Skin epidermis (tissue), 12 donors: ENCODE measurements around the gene ECEL1.

ENCODE experiments used
- H3K27ac ChIP-seq, 21 experiments: fragments of 200-600 bp; sonication (generic) in 11 of 21; one replicate each; pipeline ENCODE4 v1.5.0; 2020; ENCODE audit warnings: mild to moderate bottlenecking in 3 of 21, inconsistent platforms in 2 of 21, moderate library complexity in 2 of 21
- H3K4me3 ChIP-seq, 7 experiments: fragments of 200-600 bp; sonication (generic) in 2 of 7; one replicate each; pipeline ENCODE4 v1.5.0; 2020; ENCODE audit warnings: inconsistent platforms in 2 of 7, mild to moderate bottlenecking in 2 of 7, moderate library complexity in 1 of 7

ECEL1 gene

DNA sequence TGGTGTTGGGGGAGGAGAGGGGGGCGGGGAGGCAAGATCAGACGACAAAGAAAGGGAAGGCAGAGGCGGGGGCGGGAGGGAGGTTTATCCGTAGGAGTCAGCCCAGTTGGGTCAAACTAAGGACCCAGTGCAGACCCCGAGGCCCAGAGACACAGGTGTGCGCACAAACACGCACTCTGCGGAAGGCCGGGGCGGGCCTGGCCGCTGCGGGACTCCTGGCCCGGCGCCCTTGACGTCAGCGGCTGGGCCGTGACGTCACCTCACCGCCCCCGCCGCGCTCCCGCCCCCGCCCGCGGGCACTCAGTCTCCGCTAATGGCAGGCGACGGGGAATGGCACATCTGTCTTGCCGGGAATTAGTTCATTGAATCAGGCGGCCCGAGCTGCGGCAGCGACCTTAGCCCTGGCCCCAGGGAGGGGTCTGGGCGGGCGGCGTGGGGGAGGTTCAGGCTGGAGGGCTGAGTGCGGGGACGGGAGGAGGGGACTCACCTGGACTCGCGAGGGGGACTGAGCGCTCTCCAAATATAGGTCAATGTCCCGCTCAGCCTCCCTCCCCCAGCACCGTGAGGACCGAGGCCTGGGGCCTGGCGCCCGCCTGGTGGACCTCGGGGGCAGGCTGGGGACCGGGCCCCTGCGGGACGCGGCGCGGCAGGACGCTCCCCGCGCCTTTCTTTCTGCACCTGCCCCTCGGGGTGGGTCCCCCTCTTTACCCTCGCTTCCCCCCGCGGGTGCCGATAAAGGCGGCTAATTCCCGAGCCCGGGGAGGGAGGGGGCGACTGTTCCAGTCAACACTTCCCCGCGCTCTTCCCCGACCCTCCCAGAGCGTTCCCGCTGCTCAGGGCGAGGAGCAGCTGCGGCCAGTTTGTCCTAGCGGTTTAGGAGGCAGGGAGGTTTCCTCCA, 15.5 kb upstream of the ECEL1 start:
- Histone ChIP-seq H3K27ac (peak overlapping the region in 4 of 21 experiments; percentile 2 to 43 (median 20)), H3K4me3 (peak overlapping the region; percentile 2 to 25 (median 7))

DNA sequence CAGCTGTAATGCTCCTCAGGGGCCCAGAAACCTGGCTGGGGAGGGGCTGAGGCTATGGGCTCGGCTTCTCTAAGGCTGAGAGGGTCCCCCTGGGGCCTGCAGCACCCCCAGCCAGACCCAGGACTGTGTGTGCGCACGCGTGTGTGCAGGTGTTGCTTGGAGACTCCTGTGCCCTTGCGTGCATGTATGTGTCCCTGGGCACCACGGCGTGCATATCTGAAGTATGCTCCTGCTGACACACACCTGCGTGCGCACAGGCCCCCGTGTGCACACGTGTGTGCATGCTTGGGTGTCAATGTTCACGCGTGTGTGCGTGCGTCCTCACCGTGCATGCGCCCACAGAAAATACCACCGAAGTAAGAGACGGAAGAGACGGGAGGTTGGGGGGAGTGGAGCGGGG, 14.9 kb upstream of the ECEL1 start:
- H3K4me3 ChIP-seq, result peak overlapping the region in 1 of 7 experiments; percentile 2

DNA sequence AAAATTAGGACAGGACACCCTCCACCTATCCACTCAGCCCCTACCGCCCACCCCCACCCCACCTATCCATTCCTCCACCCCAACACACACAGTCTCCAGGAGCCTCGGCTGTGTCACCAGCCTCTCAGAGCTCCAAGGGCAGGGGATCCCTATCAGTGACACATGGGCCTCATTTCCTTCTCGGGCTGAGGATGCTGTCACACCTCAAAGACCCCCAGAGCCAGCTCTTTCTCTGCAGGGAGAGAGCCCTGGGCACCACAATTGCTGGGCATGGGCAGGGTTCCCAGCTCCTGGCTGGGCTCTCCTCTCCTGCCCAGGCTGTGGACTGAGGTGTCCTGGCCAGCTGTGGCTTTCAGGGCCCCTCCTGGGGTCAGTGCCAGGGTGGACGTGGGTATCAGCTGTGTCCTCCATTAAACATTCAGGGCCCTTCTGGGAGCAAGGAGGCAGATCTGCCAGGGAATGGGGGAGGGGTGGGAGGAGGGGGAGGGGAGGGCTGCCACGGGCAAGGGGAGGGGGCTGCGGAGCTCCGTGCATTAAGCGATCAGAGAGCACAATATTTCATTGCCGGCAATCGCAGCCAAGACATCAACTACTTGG, 14.3 kb upstream of the ECEL1 start:
- H3K27ac ChIP-seq, result no peak overlapping the region
- no peak overlapping the region for H3K4me3 ChIP-seq

More for the DNA sequence above, 14.9 kb upstream of the ECEL1 start:
- H3K27ac ChIP-seq, result no peak overlapping the region

DNA sequence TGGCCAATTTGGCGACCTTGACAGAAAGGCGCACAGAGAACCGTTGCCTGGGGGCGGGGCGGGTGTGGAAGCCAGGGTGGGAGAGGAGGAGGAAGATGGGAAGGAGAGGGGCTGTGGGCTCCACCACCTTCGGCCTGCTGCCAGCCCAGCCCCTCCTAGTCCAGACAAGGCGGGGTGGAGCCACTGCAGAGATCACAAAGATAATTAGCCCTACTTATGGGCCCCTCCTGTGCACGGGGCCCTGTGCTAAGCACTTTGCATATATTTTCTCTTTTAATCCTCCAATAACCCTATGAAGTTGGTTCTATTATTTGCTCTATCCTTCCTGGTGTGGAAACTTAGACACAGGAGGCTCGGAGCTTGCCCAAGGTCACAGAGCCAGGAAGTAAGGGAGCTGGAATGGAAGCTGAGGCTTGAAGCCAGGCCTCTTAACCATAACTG, 13.7 kb upstream of the ECEL1 start:
- H3K4me3 ChIP-seq, result no peak overlapping the region

DNA sequence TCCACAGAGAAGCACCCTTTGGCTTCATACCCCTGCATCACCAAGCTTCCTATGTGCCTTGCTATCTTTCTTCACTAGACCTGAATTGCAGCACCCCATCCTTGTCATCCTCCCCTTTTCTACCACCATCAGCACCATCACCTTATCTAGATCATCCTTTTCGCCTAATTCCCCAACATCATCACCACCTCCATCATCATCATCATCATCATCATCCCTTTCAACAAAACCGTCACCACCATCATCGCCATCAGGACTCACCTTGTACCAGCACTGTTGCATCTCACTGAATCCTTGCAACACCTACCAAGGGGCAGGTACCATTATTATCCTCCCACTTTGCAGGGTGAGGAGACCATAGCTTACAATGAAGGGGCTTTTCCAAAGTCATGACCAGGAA, 10.8 kb upstream of the ECEL1 start:
- Histone ChIP-seq H3K4me3 (no peak overlapping the region), H3K27ac (no peak overlapping the region)

More for the DNA sequence above, 13.7 kb upstream of the ECEL1 start:
- H3K27ac ChIP-seq, result no peak overlapping the region

DNA sequence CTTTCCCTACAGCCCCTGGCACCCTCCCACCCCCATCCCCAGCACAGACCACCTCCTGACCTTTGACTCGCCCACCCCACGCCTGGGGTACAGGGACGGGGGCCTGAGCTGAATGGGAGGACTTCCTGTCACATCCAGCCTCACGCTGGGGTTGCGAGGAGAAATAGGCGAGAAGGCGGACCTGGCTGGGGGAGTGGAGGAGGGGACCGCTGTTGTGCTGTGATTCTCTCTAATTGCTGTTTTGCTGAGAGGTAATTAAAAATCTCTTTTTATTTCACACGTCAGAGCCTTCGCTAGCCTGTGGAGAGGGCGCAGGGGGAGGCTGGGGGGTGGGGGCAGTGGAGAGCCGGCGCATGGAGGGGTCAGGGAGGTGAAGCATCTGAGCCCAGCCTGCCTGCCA, 9.7 kb upstream of the ECEL1 start:
- Histone ChIP-seq H3K27ac (no peak overlapping the region), H3K4me3 (no peak overlapping the region)

DNA sequence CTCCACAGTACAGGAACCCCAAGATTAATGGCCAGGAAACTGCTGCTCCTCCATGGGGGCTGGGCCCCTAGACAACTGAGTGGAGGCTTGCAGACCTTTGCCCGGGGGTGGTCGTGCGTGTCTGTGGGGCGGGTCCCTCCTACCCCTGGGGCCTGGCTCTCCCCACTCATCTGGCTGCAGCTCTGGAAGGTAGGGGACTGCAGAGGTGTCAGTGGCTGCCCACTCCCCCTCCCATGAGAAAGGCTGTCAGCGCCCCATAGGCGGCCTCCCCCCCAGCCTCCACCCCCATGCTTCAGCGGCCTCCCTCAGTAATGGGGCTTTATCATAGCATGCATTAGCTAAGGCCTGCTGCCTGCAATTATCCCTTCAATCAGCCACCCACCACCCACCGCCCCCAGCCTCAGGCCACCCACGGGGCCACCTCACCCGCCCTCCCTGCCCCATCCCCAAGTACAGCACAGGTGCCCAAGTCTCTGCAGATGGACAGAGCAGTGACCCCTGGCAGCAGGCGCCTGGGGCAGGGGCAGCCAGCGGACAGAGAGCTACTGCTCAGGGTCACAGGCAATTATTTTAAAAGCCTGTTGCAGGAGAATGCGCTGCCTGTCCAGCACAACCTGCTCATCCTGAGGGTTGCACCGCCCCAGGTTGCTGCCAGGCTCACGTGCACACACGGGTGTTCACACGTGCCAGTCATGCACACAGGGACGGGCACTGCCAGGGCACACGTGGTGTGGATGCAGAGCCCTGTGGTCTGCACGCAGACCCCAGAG, 9.1 kb upstream of the ECEL1 start:
- H3K27ac ChIP-seq, result no peak overlapping the region
- H3K4me3 ChIP-seq, result no peak overlapping the region

DNA sequence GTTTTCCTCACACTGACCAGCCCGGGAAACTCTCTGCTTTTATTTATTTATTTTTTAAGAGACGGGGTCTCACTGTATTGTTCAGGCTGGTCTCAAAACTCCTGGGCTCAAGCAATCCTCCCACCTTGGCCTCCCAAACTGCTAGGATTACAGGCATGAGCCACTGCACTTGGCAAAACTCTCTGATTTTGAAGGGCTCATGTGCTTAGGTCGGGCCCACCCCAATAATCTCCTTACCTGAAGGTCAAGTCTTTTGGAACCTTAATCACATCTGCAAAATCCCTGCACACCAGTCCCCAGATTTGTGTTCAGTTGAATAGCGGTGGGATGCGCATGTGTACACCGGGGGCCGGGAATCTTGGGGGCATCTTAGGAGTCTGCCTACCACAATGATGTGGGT, 7.7 kb upstream of the ECEL1 start:
- Histone ChIP-seq H3K4me3 (no peak overlapping the region), H3K27ac (no peak overlapping the region)

DNA sequence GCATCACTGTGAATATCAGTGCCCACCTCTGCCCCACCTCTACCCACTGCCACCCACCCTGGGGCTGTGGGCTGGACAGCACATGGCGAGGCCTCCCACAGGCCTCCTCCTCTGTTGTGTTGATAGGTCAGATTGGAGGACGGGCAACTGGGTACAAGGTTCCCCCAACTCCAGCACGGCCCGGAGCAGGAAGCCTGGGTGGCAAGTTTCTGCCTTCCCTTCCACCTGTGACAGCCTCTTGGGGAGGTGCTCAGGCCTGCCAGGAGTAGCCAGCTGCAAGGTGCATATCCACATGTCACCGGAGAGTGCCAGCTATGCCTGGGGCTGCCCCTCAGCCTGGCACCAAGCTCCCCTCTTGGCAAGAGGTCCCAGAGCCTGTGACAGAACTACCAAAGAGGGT, 6.9 kb upstream of the ECEL1 start:
- no peak overlapping the region for H3K27ac ChIP-seq
- no peak overlapping the region for H3K4me3 ChIP-seq

DNA sequence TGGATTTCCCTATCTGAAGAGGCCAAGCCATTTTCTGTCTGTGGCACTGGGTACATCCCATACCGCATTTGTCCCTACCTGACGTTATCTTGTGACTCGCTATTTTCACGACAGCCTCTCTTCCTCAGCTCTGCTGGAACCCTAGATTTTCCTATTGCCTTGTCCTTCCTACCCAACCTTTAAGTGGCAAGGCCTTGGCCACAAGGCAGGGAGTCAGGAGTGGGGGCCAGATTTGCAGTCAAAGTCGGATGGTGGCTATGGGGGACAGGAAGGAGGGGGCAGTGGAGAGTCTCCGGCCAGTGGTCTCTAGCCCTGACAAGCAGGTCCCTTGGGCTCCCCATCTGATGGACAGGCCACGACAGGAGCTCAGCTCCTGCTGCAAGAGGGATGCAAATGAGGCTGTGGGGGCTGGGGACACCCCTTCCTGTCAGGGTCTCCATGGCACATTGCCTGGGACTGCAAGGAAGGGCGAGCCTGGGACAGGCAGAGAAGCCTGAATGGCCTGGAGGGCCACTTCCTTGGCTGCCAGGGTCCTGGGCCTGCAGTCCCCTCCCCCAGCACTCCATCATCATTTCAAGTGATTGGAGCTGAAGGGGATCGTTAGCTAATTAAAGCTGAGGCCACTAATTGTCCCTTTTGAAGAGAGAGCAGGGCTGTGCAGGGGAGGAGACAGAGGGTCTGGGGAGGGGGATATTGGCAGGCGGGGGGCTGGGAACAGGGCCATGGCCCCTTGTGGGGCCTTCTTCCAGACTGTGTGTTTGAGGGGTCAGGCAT, 6.3 kb upstream of the ECEL1 start:
- no peak overlapping the region for H3K4me3 ChIP-seq
- H3K27ac ChIP-seq, result no peak overlapping the region

DNA sequence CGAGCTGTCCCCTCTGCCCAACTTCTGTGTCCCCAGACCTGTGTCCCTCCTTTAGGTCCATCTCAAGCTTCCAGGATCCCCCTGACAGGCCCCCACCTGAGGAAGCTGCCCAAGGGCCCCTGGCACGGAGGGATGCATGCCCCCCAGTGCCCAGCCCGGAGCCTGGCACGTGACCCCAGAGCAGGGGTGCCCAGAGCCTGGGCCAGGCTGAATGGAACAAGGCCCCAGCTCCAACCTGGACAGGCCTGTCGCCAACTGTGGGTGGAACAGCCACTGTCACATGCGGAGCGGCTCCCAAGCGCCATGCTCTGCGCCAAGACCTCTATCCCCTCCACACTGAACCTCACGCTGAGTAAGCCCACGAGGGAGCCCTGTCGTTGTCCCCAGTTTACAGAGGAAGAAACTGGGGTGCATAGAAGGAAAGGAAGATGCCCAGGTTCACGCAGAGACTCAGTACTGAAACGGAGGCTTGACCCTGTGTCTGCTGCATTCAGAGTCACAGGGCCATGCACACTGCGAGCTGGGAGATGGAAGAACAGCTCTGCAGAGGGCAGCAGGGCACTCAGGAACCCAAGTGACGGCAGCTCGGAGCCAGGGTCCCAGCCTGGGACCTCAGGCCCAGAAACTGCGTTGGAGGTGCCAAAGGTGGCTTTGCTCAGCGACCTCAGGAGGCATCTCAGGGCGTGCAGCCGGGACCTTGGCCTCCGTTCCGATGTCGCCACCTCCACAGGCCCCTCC, 5.5 kb upstream of the ECEL1 start:
- no peak overlapping the region for H3K27ac ChIP-seq
- no peak overlapping the region for H3K4me3 ChIP-seq

DNA sequence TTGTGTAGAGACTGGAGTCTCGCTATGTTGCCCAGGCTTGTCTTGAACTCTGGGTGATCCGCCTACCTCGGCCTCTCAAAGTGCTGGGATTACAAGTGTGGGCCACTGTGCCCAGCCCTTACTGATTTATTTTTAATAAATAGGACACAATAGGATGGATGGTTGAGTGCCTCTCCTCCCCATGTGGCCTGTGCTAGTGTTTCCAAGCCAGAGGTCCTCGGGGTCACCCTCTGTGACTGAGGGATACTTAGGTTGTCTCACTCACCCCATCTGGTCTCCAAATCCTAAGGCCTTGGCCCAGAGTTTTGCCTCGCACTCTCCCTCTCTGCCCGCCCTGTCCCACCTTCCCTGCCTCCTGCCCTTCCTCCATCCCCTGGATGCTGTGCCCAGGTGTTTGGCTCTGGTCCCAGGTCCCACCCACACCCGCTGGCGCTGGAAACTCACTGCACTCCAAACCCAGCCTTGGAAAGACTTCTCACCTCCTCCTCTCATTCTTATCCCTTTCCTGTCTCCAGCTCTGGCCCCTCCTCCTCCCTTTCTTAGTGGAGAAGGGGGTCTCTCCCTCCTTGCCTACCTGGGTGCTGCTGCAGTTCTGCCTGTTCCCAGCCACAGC, 4.7 kb upstream of the ECEL1 start:
- no peak overlapping the region for H3K27ac ChIP-seq
- no peak overlapping the region for H3K4me3 ChIP-seq

DNA sequence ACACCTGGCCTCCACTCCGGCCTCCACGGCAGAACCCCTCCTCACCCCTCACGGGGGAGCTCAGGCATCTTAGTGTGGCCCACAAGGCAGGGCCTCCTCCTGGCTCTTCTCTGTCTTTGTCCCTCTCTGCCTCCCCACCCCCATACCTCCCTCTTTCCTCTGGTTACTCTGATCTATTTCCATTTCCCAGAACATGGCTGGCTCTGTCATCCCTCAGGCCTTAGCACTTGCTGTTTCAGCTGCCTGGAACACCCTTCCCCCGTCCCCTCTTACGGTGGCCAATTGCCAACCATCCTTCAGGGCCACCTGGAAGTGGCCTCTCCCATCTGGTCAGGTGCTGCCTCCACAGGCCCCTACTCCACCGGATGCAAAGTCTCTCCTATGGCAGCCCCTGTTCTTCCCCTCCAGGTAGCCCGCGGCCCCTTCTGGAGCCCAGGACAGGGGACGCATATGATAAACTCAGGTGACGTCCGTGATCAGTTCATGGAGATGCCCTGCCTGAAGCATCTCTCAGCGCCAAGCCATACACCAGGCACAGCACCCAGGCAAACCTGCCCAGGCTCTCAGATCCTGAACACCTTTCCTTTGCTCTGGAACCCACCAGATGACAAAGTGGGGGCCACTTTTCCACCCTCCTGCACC, 3.6 kb upstream of the ECEL1 start:
- H3K4me3 ChIP-seq, result no peak overlapping the region
- no peak overlapping the region for H3K27ac ChIP-seq

DNA sequence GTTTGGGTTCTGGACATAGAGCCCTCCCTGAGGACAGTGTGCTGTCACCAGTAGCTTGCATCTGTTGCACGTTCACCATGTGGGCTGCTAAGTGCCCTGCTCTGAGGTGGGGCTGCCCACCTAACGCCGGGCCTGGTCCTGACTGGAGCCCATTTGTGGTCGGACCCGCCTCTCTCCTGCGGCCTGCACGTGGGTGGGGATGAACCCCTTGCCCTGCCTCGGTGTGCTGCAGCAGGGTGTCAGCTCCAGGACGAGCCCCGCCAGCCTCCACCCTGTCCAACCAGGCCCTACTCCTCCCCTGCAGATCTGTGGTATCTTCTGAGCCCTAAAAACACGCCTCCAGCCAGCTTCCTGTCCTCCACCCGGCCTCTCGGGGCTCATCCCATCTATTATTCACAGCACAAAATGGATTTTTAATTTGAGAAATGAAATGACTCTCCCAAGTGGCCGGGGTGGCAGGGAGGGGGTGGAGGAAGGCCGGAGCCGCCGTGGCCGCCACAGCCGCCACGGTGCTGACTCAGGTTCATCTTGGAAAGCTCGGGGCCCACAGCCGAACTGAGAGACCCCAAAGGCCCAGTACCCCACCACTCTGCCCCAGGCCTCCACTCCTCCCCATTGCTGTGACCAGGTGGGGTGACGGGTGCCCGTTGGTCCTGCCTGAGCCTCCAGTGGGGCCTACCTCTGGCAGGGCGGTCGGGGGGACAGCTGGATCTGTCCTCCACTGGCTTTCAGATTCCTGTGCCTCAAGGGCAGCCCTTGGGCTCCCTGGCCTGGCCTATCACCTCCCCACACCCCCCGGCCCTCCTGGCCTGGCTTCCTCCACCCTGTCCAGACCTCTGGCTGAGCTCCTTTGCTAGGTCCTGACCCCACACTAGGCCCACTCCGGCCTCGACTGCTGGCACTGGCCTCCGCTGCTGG, 2.8 kb upstream of the ECEL1 start:
- H3K4me3 ChIP-seq, result no peak overlapping the region
- no peak overlapping the region for H3K27ac ChIP-seq

DNA sequence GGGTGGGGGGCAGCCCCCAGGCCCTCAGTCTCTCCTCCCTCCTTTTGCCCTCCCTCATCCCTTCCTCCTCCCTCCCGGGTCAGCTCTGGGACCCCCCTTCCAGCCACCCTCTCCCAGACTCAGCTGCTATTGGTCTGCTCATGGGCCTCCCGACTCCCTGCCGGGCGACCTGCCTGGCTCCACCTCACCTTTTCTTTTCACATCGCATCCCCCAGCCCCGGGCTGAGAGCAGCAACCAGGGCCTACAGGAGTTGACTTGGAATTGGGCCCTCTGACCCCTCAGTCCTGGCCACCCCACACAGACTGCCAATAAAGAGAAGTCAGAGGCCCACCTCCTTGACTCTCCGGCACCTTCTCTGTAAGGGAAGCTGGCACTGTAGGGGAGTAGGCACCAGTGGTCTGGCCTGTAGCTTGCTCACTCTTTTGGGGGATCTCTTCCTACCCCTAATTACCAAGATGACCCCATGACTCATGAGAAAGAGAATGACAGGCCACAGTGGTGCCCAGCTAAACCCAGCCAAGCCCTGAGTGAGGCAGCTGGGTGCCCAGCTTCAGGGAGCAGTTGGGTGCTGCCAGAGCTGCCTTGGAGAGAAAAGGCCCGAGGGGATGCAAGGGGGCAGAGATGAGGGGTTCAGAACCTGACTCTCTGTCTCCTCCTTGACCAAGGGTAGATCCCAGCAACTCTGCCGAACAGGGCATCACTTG, 2.0 kb upstream of the ECEL1 start:
- Histone ChIP-seq H3K4me3 (no peak overlapping the region), H3K27ac (no peak overlapping the region)

DNA sequence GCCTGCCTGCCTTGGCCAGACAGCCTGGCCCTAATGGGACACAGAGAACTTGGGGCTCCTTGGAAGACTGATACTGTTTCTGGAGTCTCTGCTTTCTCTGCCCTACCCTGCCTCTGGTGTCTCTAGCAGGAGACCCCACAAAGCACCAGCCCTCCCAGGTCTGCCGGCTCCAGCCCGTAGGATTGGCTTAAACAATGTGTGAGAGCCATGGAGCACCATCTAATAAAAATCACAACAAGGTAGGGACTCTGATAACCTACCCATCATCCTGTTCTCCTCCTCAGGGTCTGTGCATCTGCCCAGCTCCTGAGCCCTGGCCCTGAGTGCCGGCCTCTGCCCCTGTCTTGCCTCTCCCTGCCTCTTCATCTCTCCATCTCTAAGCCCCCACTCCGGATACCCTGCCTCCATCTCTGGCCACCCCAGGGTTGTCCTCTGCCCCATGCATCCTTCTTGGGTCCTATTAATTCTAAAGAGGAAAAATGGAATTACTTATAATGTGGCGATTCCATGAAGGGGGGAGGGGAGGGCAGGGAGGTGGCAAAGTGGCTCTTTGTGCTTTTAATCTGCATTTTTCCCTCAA, 1.2 kb upstream of the ECEL1 start:
- Histone ChIP-seq H3K4me3 (no peak overlapping the region), H3K27ac (no peak overlapping the region)
